Activated CD4-positive, alpha-beta memory T cell treated with anti-CD3 and anti-CD28 coated beads for 36 hours (primary cell): ENCODE measurements around the gene TTC27. TPM values are rescaled to one million over a fixed set of nuclear protein-coding genes. Genes with fewer than 3 reads are reported as not detected.
"Not testable (repeated sequence)": the region's sequence is repeated elsewhere in the genome, so short reads cannot be mapped to it uniquely, and the experiment has no call there.

Source experiments
- CTCF ChIA-PET: fragments of 350-600 bp; sonication (Branson Sonifier 250); formaldehyde crosslinking; loops from one replicate; lab custom pipeline; 2021; ENCODE audit warnings: antibody characterized with exemption, inconsistent platforms; lab: Charles Lee
- POLR2A ChIA-PET: fragments of 350-600 bp; sonication (Branson Sonifier 250); formaldehyde crosslinking; loops from one replicate; lab custom pipeline; 2021; ENCODE audit warnings: antibody characterized with exemption; lab: Charles Lee
- DNase-seq: peaks from one replicate; pipeline ENCODE4 v3.0.0-alpha.2; 2020
- H3K27ac Mint-ChIP-seq: one replicate; pipeline ENCODE4 v1.8.0; 2021; ENCODE audit warnings: mixed read lengths
- H3K27me3 Mint-ChIP-seq: one replicate; pipeline ENCODE4 v1.8.0; 2021; ENCODE audit warnings: mixed read lengths
- H3K36me3 Mint-ChIP-seq: one replicate; pipeline ENCODE4 v1.8.0; 2021; ENCODE audit warnings: mixed read lengths
- H3K4me1 Mint-ChIP-seq: one replicate; pipeline ENCODE4 v1.8.0; 2021; ENCODE audit warnings: low read depth, mixed read lengths
- H3K4me3 Mint-ChIP-seq: one replicate; pipeline ENCODE4 v1.8.0; 2021; ENCODE audit warnings: mild to moderate bottlenecking, mixed read lengths
- H3K9me3 Mint-ChIP-seq: one replicate; pipeline ENCODE4 v1.8.0; 2021; ENCODE audit warnings: mixed read lengths
- intact Hi-C: fragments of 100-400 bp; cut with micrococcal nuclease; formaldehyde crosslinking; loops from one replicate; pipeline ENCODE4 v1.15.1; 2023
- total RNA-seq, 2 experiments: library from RNA; stranded (reverse); gene quantifications; one replicate each; pipeline ENCODE4 v1.2.3, GENCODE V29; 2021

The TTC27 gene
- total RNA-seq, 2 experiments from 2014 or later: 27.9 to 29.8 TPM

GRCh38 chr2:32832821-32833220 is 205.0 kb downstream of the TTC27 start:
- H3K36me3 Mint-ChIP-seq: no peaks in the 10 kb centered on the region
- DNase-seq: no peak
- no peak overlapping the region for H3K4me3 Mint-ChIP-seq
- no peaks in the 10 kb centered on the region for H3K27me3 Mint-ChIP-seq
- POLR2A ChIA-PET: no interaction called here
- CTCF ChIA-PET: no interaction called here
- no peak overlapping the region for H3K27ac Mint-ChIP-seq
- H3K9me3 Mint-ChIP-seq: peaks cover 20% of the 10 kb centered on the region
- H3K4me1 Mint-ChIP-seq: no peaks in the 10 kb centered on the region
- intact Hi-C loops: no loop called here

GRCh38 chr2:32833709-32834108 is 205.9 kb downstream of the TTC27 start:
- Mint-ChIP-seq H3K4me3 (no peak overlapping the region), H3K27ac (no peak overlapping the region), H3K27me3 (no peaks in the 10 kb centered on the region), H3K36me3 (no peaks in the 10 kb centered on the region), H3K4me1 (no peaks in the 10 kb centered on the region), H3K9me3 (peaks cover 20% of the 10 kb centered on the region)
- ChIA-PET CTCF (no interaction called here), POLR2A (no interaction called here)
- intact Hi-C loops: no loop called here
- no peak for DNase-seq

GRCh38 chr2:32835148-32835547 is 207.3 kb downstream of the TTC27 start:
- Mint-ChIP-seq H3K36me3 (no peaks in the 10 kb centered on the region), H3K9me3 (peaks cover 9% of the 10 kb centered on the region), H3K27ac (no peak overlapping the region), H3K27me3 (no peaks in the 10 kb centered on the region), H3K4me3 (no peak overlapping the region), H3K4me1 (no peaks in the 10 kb centered on the region)
- POLR2A ChIA-PET: no interaction called here
- CTCF ChIA-PET: no interaction called here
- no peak for DNase-seq
- intact Hi-C loops: no loop called here

GRCh38 chr2:32836933-32837332 is 209.1 kb downstream of the TTC27 start:
- no peaks in the 10 kb centered on the region for H3K27me3 Mint-ChIP-seq
- no peak overlapping the region for H3K27ac Mint-ChIP-seq
- no peaks in the 10 kb centered on the region for H3K9me3 Mint-ChIP-seq
- ChIA-PET POLR2A (no interaction called here), CTCF (no interaction called here)
- intact Hi-C loops: no loop called here
- no peak for DNase-seq
- H3K4me1 Mint-ChIP-seq: no peaks in the 10 kb centered on the region
- no peak overlapping the region for H3K4me3 Mint-ChIP-seq
- no peaks in the 10 kb centered on the region for H3K36me3 Mint-ChIP-seq

GRCh38 chr2:32838418-32838817 is 210.6 kb downstream of the TTC27 start:
- no peaks in the 10 kb centered on the region for H3K27me3 Mint-ChIP-seq
- POLR2A ChIA-PET: no interaction called here
- no peaks in the 10 kb centered on the region for H3K4me1 Mint-ChIP-seq
- H3K36me3 Mint-ChIP-seq: no peaks in the 10 kb centered on the region
- no peak for DNase-seq
- intact Hi-C loops: no loop called here
- CTCF ChIA-PET: no interaction called here
- no peaks in the 10 kb centered on the region for H3K9me3 Mint-ChIP-seq
- no peak overlapping the region for H3K27ac Mint-ChIP-seq
- no peak overlapping the region for H3K4me3 Mint-ChIP-seq

- CTCF ChIA-PET: no interaction called here
- Mint-ChIP-seq H3K4me3 (no peak overlapping the region), H3K27me3 (no peaks in the 10 kb centered on the region), H3K9me3 (no peaks in the 10 kb centered on the region), H3K4me1 (no peaks in the 10 kb centered on the region), H3K36me3 (no peaks in the 10 kb centered on the region), H3K27ac (no peak overlapping the region)
- POLR2A ChIA-PET: no interaction called here
- DNase-seq: no peak
- intact Hi-C loops: no loop called here
Measured at GRCh38 chr2:32838949-32839348, 211.1 kb downstream of the TTC27 start.

- no peak for DNase-seq
- intact Hi-C loops: no loop called here
- Mint-ChIP-seq H3K4me1 (no peaks in the 10 kb centered on the region), H3K4me3 (no peak overlapping the region), H3K9me3 (peaks cover 1% of the 10 kb centered on the region), H3K36me3 (no peaks in the 10 kb centered on the region), H3K27ac (no peak overlapping the region), H3K27me3 (no peaks in the 10 kb centered on the region)
- ChIA-PET CTCF (no interaction called here), POLR2A (no interaction called here)
Measured at GRCh38 chr2:32841931-32842898, 214.4 kb downstream of the TTC27 start.

- intact Hi-C loops: no loop called here
- no peaks in the 10 kb centered on the region for H3K4me1 Mint-ChIP-seq
- DNase-seq: no peak
- ChIA-PET CTCF (no interaction called here), POLR2A (no interaction called here)
- H3K36me3 Mint-ChIP-seq: no peaks in the 10 kb centered on the region
- H3K27ac Mint-ChIP-seq: no peak overlapping the region
- no peak overlapping the region for H3K4me3 Mint-ChIP-seq
- peaks cover 1% of the 10 kb centered on the region for H3K9me3 Mint-ChIP-seq
- no peaks in the 10 kb centered on the region for H3K27me3 Mint-ChIP-seq
Measured at GRCh38 chr2:32843699-32844098, 215.8 kb downstream of the TTC27 start.

GRCh38 chr2:32844253-32844652 is 216.4 kb downstream of the TTC27 start:
- Mint-ChIP-seq H3K27ac (no peak overlapping the region), H3K36me3 (no peaks in the 10 kb centered on the region)
- POLR2A ChIA-PET: no interaction called here

GRCh38 chr2:32846274-32846673 is 218.4 kb downstream of the TTC27 start:
- CTCF ChIA-PET, H3K36me3 Mint-ChIP-seq, DNase-seq, intact Hi-C loops, H3K4me3 Mint-ChIP-seq, POLR2A ChIA-PET, H3K27ac Mint-ChIP-seq, H3K9me3 Mint-ChIP-seq, H3K27me3 Mint-ChIP-seq, H3K4me1 Mint-ChIP-seq: not testable (repeated sequence)

More at GRCh38 chr2:32844253-32844652, 216.4 kb downstream of the TTC27 start:
- CTCF ChIA-PET: no interaction called here
- H3K9me3 Mint-ChIP-seq: peaks cover 1% of the 10 kb centered on the region
- DNase-seq: no peak
- intact Hi-C loops: no loop called here
- no peak overlapping the region for H3K4me3 Mint-ChIP-seq
- no peaks in the 10 kb centered on the region for H3K27me3 Mint-ChIP-seq
- no peaks in the 10 kb centered on the region for H3K4me1 Mint-ChIP-seq

- H3K9me3 Mint-ChIP-seq: peaks cover 1% of the 10 kb centered on the region
- CTCF ChIA-PET: no interaction called here
- intact Hi-C loops: no loop called here
- H3K36me3 Mint-ChIP-seq: no peaks in the 10 kb centered on the region
- H3K27me3 Mint-ChIP-seq: peaks cover under 1% of the 10 kb centered on the region
- H3K27ac Mint-ChIP-seq: no peak overlapping the region
- POLR2A ChIA-PET: no interaction called here
- H3K4me1 Mint-ChIP-seq: no peaks in the 10 kb centered on the region
- no peak for DNase-seq
- no peak overlapping the region for H3K4me3 Mint-ChIP-seq
Measured at GRCh38 chr2:32847734-32848133, 219.9 kb downstream of the TTC27 start.

- H3K27me3 Mint-ChIP-seq: peaks cover 3% of the 10 kb centered on the region
- no peak overlapping the region for H3K4me3 Mint-ChIP-seq
- no peaks in the 10 kb centered on the region for H3K36me3 Mint-ChIP-seq
- H3K9me3 Mint-ChIP-seq: peaks cover 1% of the 10 kb centered on the region
- H3K4me1 Mint-ChIP-seq: no peaks in the 10 kb centered on the region
- ChIA-PET CTCF (no interaction called here), POLR2A (no interaction called here)
- intact Hi-C loops: no loop called here
- no peak for DNase-seq
- H3K27ac Mint-ChIP-seq: no peak overlapping the region
Measured at GRCh38 chr2:32849456-32850194, 221.8 kb downstream of the TTC27 start.
